GM19240 (cell line): ENCODE measurements around the gene TMEM145.
A peak's percentile ranks its signal among the peaks of the same experiment; 100 is the strongest.

Source experiments
- DNase-seq: peaks from one replicate; pipeline ENCODE4 v3.0.0; 2011; ENCODE audit warnings: low spot score; ENCODE audit not compliant: insufficient read length

The TMEM145 gene

DNA sequence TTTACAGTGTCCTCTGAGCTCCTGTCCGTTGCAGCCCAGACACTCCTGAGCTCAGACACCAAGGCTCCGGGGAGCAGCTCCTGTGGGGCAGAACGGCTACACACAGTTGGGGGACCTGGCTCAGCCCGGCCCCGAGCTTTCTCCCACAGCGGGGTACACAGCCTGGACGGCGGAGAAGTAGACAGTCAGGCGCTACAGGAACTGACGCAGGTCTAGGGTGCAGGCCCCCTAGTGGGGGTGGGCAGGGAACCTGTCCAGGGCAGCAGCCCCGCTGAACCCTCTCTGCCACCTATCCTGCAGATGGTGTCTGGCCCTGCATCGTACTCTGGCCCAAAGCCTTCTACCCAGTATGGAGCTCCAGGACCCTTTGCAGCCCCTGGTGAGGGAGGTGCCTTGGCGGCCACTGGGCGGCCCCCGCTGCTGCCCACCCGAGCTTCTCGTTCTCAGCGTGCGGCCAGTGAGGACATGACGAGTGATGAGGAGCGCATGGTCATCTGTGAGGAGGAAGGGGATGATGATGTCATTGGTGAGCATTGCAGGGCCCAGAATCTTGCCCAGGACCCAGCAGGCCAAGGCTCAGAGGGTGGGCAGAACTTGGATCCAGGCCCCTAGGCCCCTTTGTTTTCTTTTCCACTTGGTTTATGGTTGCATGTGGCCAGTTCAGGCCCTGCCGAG is 24.1 kb upstream of the TMEM145 start:
- DNase-seq: no peak

GRCh38 chr19:42289556-42290041 is 23.5 kb upstream of the TMEM145 start:
- no peak for DNase-seq

GRCh38 chr19:42290136-42290522 is 23.0 kb upstream of the TMEM145 start:
- DNase-seq: no peak

- no peak for DNase-seq
These were observed 22.3 kb upstream of the TMEM145 start for GRCh38 chr19:42290523-42291434.

- no peak for DNase-seq
These were observed 21.7 kb upstream of the TMEM145 start for GRCh38 chr19:42291435-42291810.

DNA sequence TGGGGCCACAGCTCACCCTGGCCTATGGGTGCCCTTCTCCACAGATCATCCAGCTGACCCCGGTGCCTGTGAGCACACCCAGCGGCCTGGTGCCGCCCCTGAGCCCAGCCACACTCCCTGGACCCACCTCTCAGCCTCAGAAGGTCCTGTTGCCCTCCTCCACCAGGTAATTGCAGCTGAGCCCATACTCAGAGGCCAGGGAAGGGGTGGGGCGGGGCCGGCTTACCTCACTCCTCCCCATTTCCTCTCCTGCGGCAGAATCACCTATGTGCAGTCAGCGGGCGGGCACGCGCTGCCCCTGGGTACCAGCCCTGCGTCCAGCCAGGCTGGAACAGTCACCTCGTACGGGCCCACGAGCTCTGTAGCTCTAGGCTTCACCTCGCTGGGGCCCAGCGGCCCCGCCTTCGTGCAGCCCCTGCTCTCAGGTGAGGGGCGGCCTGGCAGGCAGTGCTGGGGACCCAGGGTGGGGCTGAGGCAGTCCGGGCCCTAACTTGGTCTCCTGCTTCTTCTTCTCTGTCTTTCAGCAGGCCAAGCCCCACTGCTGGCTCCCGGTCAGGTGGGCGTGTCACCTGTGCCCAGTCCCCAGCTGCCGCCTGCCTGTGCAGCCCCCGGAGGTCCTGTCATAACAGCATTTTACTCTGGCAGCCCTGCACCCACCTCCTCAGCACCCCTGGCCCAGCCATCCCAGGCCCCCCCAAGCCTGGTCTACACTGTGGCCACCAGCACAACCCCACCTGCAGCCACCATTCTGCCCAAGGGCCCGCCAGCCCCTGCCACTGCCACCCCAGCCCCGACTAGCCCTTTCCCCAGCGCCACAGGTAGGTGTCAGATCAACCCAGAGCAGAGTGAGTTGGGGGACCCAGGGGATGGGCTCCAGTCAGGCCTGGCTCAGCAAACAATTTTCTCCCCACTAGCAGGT is 20.8 kb upstream of the TMEM145 start:
- no peak for DNase-seq

DNA sequence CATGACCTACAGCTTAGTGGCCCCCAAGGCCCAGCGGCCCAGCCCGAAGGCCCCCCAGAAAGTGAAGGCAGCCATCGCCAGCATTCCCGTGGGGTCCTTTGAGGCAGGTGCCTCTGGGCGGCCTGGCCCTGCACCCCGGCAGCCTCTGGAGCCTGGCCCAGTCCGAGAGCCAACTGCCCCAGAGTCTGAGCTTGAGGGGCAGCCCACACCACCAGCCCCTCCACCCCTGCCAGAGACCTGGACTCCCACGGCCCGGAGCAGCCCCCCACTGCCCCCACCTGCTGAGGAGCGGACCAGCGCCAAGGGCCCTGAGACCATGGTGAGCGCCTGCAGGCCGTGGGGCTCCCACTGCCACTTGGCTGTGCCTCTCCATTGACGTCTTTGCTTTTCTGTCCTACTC is 20.1 kb upstream of the TMEM145 start:
- DNase-seq: no peak

DNA sequence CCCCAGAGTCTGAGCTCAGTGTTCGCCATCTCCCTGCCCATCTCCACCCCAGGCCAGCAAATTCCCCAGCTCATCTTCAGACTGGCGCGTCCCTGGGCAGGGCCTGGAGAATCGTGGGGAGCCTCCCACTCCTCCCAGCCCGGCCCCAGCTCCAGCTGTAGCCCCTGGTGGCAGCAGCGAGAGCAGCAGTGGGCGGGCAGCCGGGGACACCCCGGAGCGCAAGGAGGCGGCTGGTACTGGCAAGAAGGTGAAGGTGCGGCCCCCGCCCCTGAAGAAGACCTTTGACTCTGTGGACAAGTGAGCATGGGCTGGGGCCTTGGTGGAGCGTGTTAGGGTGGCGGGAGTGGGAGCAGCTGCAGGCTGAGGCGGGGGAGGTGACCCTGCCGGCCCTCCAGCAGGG is 19.6 kb upstream of the TMEM145 start:
- DNase-seq: no peak

DNA sequence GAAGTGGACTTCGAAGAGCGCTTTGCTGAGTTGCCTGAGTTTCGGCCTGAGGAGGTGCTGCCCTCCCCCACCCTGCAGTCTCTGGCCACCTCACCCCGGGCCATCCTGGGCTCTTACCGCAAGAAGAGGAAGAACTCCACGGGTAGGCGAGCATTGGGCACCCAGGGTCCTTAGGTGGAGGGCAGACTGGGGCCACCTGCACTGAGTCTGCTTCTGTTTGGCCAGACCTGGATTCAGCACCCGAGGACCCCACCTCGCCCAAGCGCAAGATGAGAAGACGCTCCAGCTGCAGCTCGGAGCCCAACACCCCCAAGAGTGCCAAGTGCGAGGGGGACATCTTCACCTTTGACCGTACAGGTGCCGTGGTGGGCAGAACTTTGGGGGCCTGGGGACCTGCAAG is 19.2 kb upstream of the TMEM145 start:
- no peak for DNase-seq

- DNase-seq: no peak
These were observed 18.5 kb upstream of the TMEM145 start for GRCh38 chr19:42294471-42295137.

- DNase-seq: no peak
These were observed 17.8 kb upstream of the TMEM145 start for GRCh38 chr19:42295342-42295741.

DNA sequence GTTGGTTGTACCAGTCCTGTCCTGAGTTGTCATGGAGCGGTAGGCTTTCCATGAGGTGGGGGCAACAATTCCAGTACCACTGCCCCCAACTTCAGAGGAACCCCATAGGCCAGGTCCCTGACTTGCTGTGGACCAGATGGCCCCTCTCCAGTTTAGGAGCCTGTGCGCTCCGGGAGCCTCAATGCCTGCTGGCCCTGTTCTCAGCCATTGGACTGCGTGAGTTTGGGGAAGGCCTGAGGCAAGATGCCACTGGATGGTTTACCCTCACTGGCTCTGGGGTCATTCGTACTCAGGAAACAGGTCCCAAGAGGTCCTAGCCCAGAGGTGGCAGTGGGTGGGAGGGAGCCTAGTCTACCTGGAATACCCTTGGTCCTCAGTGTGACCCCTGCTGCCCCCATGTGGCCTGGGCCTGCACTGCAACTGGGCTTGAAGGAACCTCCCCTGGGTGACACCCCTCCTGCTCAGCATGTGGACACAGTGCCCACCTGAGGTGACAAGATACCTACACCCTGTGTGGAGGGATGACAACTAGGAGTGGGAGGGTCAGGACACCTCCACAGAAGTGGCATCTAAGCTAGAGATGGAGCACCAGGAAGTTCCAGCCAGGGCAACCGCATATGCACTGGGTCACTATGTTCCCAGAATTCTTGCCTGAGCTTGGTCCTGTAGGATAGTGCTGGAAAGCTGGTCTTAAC is 17.1 kb upstream of the TMEM145 start:
- peak; percentile 90 for DNase-seq

DNA sequence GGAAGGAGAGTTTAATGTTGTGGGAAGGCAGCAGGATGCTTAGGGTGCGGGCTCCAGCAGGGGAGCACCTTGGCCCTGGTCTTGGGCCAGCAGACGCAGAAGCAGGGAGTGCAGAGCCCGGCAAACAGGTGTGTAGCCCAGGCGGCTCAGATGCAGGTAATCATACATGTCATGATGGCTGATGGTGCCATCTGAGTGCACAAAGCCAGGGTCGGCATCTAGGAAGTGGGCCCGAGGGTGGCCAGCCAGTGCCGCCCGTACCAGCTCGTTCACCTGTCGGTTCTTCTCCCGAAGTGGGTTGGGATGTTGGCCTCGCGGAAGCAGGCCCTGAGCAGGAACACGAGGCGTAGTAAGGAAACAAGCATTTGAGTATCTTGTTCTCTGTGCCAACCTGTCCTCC is 16.1 kb upstream of the TMEM145 start:
- DNase-seq: no peak

- DNase-seq: no peak
These were observed 11.4 kb upstream of the TMEM145 start, which contains the start of gene PRR19 for GRCh38 chr19:42301646-42302203. Gene PRR19, plus strand, starts transcription at chr19:42302132. Its CDS starts 7,453 bp downstream, at chr19:42309585.

DNA sequence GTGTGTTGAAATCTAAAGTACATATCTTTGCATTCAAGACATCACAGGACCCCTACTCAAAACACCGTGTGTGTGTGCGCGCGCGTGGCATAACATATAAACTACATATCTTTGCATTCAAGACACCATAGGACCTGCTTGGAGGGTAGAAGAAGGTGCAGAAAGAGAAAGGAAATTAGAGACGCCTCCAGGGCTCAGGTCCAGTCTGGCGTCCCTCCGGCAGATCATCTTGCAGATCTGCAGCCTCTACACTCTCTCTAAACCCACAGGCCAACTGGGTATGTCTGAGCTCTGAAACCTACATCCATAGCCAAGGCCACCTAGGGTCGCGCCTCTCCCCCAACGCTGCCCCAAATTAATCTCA is 10.0 kb upstream of the TMEM145 start:
- DNase-seq: no peak

DNA sequence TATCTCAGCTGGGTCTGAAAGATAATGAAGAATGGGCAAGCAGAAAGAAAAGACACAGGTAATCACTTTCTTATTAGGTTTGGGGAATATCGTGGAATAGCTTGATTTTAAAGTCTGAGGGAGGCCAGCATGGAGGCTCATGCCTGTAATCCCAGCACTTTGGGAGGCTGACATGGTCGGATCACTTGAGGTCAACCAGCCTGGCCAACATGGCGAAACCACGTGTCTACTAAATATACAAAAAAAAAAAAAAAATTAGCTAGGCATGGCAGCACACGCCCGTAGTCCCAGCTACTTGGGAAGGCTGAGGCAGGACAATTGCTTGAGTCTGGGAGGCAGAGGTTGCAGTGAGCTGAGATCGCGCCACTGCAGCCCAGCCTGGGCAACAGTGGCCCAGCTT is 9.2 kb upstream of the TMEM145 start:
- no peak for DNase-seq

DNA sequence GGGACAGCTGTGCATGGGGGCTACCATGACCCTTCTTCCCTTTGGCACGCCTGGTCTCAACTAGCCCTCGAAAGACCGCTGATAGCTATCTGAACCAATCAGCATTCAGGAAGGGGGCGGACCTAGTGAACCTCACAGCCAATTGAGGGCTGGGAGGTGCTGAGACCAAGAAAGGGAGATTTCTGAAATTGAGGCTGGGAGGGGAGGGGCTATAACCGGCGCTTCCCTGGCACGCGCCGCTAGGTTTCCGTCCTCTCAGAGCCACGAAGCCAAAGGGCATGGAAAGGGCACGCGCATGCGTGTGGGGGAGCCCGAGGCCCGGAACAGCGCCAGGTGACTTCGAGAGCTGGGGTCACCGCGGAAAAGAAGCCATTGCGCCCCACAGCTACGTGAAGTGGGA is 6.5 kb upstream of the TMEM145 start:
- DNase-seq: no peak

DNA sequence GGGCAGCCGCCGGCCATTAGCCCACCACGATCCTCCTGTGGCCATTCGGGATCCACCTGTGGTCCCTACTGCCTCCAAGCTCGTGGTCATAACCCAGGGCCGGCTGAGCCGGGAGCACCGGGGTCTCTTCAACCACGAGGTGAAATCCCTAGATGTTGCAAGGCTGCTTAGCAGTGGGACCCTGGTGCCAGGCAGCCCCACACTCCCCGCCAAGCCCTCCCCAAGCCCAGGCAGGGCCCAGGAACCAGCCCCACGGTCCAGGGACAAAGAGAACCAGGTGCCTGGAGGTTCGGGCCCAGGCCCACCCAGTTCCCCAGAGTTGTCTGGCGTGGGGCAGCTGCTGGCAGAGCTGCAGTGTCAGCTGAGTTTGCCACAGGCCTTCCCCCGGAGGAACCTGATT is 3.4 kb upstream of the TMEM145 start:
- DNase-seq: no peak

- DNase-seq: no peak
These were observed 1.5 kb upstream of the TMEM145 start for GRCh38 chr19:42311657-42312056.

DNA sequence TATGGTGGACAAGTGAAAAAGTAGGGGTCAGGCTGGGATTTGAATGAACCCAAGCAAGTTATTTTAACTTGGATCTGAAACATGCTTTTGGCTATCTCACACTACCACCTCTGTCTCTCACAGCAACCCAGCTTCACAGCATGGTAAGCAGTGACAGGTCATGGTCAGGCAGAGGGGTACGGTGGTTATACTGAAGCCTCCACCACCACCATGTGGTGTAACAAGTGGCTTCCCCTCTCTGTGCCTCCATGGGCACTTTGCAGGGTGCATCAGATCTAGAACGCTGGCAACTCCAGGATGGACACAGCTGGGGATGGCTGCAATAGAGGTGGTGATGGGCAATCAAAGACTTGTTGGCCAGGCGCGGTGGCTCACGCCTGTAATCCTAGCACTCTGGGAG is 739 bp upstream of the TMEM145 start:
- DNase-seq: no peak
